Activated gamma-delta T cell treated with anti-CD3 and anti-CD28 coated beads, Interleukin-2, amount 50 U/mL, for 16 hours (primary cell): ENCODE measurements around the gene TADA2A.

Experiments
- DNase-seq: peaks from one replicate; pipeline ENCODE4 v3.0.0-alpha.2; 2020; ENCODE audit warnings: low read depth

Gene TADA2A

DNA sequence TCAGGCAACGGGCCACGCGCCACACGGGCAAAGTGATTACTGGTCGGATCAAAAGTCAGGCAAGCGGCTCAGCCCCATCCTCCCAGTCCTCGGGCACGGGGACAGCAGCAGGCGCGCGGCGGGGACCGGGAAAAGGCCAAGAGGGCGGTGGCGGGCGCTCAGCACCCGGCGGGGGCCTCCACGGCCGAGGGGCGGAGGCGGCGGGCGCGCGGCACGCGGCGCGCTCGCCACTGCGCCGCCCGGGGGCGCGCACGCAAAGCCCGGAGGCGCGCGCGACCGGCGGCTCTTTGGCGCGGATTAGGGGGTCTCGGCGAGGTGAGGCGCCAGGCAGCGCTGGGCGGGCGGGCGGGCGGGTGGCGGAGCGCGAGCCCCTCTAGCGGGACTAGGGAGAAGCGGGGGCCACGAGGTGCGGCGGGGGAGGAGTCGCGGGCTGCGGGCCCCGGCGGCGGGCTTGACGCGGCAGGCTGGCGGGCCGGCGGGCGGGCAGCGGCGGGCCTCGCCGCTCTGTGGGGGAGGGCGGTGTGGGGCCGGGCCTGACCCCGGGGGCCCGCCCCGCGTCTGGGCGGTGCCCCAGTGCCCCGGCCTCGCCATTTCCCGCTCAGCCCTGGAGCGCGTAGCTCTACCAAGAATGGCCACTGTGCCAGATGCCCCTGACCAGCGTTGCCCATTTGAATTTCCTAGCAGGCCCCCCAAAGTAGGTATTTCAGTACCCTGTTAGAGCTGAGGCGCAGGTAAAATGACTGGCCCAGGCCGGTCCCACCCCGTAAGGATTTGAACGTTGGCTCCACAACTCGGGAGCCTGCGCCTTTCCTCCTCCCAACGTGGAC lies at the start of gene TADA2A, which contains the start of gene ACACA:
Gene TADA2A (plus strand): TSS at position 252 of the 827 bp plus-strand sequence. CDS start 4,480 bp downstream, outside the sequence.
Gene ACACA (minus strand): TSS at position 202 of the 827 bp plus-strand sequence. CDS start 537 bp downstream, outside the sequence.
- DNase-seq, result peak; percentile 65

- no peak for DNase-seq
Observed at GRCh38 chr17:37358098-37358829, 48.4 kb upstream of the TADA2A start.

GRCh38 chr17:37358830-37359681 lies 47.6 kb upstream of the TADA2A start:
- peak; percentile 83 for DNase-seq

GRCh38 chr17:37359682-37360188 lies 47.0 kb upstream of the TADA2A start:
- DNase-seq, result no peak

DNA sequence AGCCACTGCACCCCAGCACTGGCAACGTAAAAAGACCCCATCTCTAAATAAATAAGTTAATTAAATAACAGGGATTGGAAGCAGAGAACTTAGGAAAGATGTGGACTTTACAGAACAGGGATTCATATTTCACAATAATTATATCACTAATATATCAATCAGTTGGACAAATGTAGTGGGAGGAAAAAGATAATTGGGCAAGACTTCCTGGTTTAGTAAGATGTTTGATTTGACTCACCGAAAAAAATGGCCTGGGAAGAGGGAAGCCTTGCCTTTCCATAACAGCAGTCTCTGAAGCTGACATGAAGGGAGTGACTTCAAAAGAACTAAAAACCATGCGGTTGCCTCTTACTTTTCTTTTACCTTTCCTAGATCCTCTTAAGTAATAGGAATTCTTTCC lies 46.1 kb upstream of the TADA2A start:
- no peak for DNase-seq

DNA sequence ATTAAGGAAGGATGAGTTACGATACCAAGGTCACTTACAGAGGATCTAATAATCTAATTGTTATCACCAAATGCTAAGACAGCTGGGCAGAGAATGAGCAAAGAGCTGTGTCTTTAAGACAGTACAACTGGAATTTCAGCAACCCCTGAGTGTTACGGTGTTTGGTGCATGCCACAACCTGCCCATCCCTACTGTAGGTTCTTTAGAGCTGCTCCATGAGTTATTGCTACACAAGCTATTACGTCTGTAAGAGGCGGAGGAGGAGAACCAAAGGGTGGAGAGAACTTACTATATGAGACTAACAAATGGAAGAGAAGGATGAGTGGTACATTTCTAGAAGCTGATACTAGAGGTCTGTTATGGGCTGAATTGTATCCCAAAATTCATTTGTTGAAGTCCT lies 45.1 kb upstream of the TADA2A start:
- DNase-seq, result no peak

DNA sequence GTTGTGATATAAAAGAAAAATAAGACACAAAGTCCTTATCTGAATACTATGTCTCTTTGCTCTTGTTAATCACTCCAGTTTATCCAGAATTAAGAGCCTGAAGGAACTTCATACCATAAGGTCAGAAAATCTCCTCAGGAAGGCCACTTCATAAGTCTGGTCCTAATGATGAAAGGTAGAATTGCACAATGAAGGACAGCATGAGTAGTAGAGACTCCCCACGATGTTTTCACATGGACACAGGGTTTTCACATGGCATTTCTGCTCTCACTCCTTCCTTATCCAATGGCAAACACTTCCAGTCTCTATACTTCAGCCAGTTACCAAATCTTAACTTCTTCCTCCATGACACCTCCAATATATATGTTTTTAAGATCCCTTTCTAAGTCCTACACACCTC lies 41.1 kb upstream of the TADA2A start:
- DNase-seq, result no peak

DNA sequence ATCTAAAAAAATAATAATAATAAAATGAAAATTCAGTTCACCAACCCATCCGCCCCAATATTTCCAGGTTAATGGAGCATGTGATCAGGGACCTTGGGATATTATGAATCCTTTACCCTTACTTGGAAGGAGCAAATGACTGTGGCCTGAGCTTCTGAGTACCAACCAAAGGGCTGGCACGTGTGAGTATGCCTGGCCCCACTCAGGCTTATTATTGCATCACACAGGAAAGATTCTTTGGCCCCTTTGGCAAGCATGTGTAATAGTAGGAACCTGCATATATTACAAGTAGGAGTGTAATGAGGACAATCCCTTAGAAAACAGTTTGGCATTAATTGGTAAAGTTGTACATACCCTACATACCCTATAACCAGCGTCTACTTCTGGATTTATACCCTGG lies 38.1 kb upstream of the TADA2A start:
- DNase-seq, result no peak

- peak; percentile 34 for DNase-seq
Observed at GRCh38 chr17:37373530-37374159, 33.0 kb upstream of the TADA2A start.

DNA sequence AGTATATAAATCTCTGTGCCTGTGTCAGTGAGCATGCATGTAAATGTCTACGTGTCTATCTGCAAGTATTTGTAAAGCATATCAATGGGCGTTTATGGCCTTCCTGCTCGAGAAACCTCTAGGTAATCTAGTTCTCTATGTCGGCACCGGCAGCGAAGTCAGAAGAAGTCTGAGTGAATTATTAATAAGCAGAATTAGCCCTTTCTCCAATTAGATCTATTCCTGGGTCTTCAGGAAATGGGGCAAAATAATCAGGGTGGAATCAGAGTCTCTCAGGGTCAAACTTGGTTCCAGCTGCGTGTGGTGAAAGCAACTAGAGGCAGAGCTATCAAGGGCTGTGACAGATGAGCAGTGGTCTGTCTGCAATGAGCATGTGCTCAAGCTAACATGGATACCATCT lies 31.0 kb upstream of the TADA2A start, which contains the start of gene C17orf78:
Gene C17orf78 (plus strand): TSS at position 280 of the 400 bp plus-strand sequence. CDS start 108 bp downstream, at position 388.
- DNase-seq, result no peak

DNA sequence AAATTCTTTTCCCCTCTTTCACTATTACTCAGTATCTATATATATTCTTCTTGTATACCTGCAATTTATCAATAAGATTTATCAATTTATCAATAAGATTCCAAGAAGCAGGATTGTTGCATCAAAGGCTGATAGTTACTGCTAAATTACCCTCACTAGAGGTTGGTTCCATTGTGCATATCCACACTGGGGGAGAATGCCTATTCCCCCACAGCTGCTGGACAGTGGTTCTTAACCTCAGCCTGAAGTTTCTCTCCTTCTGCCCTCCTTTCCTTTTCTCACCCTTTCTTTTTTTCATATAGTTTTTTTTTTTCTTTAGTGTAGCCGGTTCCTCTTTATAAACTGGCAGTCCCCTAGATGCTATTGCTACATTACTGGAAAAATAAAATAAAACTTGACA lies 24.6 kb upstream of the TADA2A start:
- no peak for DNase-seq

DNA sequence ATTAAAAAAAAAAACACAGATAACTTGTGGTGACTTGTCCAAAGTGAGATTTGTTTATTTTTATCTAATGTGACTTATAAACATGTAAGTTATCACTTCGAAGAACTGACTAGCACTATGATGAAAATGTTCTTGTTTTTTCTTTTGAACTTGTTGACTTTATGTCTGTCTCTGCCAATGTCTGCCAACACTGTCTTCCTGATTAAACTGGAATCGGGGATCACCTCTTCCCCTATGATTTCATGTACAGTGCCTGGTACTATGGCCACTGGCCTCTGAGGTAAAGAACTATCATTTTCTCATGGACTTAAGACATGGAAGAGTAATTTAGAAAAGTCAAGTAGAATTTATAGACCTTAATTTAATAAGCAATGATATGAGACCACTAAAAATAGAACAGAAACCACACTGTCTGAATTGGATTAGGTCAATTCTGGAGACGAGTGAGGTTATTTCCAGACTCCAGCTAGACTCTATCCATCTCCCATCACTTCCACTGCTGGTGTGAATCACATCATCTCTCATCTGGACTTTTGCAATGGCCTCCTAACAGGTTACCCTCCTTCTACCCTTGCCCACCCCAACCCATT lies 22.0 kb upstream of the TADA2A start:
- no peak for DNase-seq

DNA sequence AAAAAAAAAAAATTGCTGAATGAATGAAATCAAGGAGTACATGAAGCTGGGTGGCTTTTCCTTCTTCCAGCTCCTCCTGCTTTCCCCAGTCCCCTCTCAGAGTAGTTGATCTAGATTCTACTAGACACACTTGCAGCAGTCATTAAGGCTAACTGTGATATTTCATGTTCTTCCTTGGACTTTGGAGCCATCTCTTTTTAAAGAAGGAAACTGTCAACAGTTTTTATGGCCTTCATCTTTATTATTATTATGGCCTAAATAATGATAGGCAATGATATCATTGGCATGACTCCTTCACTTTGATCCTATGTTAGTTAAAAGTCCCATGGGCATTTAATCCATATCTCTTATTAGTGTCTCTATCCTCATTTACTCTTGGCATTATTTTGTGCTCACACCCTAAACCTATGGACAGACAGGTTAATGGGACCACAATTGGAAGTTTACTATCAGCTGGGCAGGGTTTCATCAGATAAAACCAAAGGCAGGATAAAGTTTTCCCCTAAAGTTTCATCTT lies 21.2 kb upstream of the TADA2A start:
- DNase-seq, result no peak

GRCh38 chr17:37386462-37386861 lies 20.2 kb upstream of the TADA2A start:
- DNase-seq, result no peak

- no peak for DNase-seq
Observed at GRCh38 chr17:37388266-37388665, 18.4 kb upstream of the TADA2A start.

DNA sequence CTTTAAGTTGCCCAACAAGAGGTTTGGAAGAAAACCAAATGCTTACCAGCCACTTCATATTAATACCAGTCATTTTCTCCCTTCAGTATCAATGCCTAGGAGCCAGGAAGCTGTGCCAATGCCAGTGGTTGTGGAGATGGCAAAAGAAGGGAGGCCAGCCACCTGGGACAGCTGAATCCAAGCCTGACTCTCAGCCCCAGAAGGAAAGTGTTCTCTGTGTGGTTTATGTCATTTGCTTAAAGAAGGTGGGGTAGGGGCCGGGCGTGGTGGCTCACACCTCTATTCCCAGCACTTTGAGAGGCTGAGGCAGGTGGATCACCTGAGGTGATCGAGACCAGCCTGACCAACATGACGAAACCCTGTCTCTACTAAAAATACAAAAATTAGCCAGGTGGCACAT lies 17.5 kb upstream of the TADA2A start:
- no peak for DNase-seq

DNA sequence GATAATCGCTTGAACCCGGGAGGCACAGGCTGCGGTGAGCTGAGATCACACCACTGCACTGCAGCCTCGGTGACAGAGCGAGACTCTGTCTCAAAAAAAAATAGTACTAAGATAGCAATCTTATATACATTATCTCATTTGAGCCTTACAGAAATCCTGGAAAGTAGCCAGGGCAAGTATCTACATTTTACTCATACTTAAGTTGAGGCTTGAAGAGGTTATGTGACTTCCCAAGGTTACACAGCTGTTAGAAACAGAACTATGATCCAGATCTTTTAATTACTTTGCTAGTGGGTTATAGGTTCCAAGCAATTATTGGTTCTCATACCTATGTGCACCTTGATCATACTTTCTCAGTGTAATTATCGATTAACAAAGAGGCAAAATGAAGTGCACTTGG lies 15.5 kb upstream of the TADA2A start:
- no peak for DNase-seq

DNA sequence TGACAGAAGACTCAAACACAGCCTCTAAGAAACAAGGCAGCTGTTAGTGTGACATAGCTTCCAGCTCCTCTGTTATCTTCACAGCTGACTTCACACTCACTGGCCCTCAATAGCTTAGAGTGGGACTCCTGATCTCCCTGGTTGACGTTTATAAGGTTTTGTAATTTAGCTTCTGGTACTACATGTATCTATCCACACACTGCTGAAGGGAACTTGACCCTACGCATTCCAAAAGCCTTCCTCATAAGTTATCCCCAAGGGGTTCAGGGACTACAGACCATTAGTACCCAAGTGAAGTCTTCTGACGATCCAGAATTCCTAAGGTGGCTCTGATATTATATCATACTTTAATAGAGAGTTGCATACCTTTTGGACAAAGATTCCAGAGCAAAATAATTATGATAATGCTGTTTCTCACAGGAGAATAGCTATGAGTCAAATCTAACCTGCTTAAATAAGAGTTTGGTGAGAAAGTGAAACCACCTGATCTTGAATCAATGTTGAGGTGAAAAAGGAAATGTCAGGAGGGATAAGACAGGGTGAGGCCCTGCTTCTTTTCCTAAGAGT lies 14.6 kb upstream of the TADA2A start:
- DNase-seq, result no peak

DNA sequence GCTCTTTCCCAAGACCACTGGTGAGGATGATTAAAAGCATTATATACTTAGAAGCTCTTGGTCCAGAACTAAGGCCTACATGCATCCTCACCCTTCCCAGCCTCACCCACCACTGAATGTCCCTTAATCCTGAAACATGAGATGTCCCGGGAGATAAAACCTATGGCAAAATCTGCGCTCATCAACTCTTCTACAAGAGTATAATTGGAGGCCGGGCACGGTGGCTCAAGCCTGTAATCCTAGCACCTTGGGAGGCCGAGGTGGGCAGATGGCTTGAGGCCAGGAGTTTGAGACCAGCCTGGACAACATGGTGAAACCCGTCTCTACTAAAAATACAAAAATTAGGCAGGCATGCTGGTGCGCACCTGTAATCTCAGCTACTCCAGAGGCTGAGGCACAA lies 13.3 kb upstream of the TADA2A start:
- no peak for DNase-seq

GRCh38 chr17:37399265-37399803 lies 7.4 kb upstream of the TADA2A start:
- DNase-seq, result no peak
